Naive thymus-derived CD4-positive, alpha-beta T cell (primary cell): ENCODE measurements around the gene GATB. TPM values are rescaled to one million over a fixed set of nuclear protein-coding genes. Genes with fewer than 3 reads are reported as not detected.
A peak's percentile ranks its signal among the peaks of the same experiment; 100 is the strongest.

Source experiments
- ATAC-seq: fragments of 150-1000 bp; cut with Tn5 transposase; 2 replicates; pipeline ENCODE4 v1.10.0; 2021; ENCODE audit warnings: mild to moderate bottlenecking, moderate library complexity
- CTCF ChIA-PET: fragments of 350-600 bp; sonication (Branson Sonifier 250); formaldehyde crosslinking; loops from one replicate; lab custom pipeline; 2021; ENCODE audit warnings: antibody characterized with exemption; lab: Charles Lee
- POLR2A ChIA-PET: fragments of 350-600 bp; sonication (Branson Sonifier 250); formaldehyde crosslinking; loops from one replicate; lab custom pipeline; 2021; ENCODE audit warnings: antibody characterized with exemption, inconsistent platforms; lab: Charles Lee
- DNase-seq, 9 donors: peaks; one replicate each; pipeline versions ENCODE4 v3.0.0 to v3.0.0-alpha.2; 2020 to 2022; ENCODE audit warnings: mixed read lengths in 1 of 9
- H3K27ac ChIP-seq: one replicate; pipeline ENCODE4 v1.7.0; 2013; ENCODE audit warnings: mild to moderate bottlenecking, low read depth, low read length, moderate library complexity
- H3K27me3 ChIP-seq, 2 donors: one replicate each; pipeline ENCODE4 v1.7.0; 2013; ENCODE audit warnings: low read length in 2 of 2, mild to moderate bottlenecking in 2 of 2, moderate library complexity in 2 of 2; ENCODE audit not compliant: control insufficient read depth in 2 of 2, insufficient read depth in 2 of 2
- H3K36me3 ChIP-seq, 3 experiments: 1 replicate in 2 of 3; 2 replicates in 1 of 3; pipeline ENCODE4 v1.7.0; 2013; ENCODE audit warnings: low read length in 3 of 3, mild to moderate bottlenecking in 3 of 3, moderate library complexity in 1 of 3; ENCODE audit not compliant: insufficient read depth in 3 of 3, control insufficient read depth in 2 of 3
- H3K4me1 ChIP-seq, 2 donors: one replicate each; pipeline ENCODE4 v1.7.0; 2013; ENCODE audit warnings: low read length in 2 of 2, mild to moderate bottlenecking in 2 of 2, moderate library complexity in 1 of 2; ENCODE audit not compliant: control insufficient read depth in 2 of 2, insufficient read depth in 2 of 2
- H3K4me3 ChIP-seq: 2 replicates; pipeline ENCODE4 v1.7.0; 2013; ENCODE audit warnings: mild to moderate bottlenecking, low read length
- H3K9me3 ChIP-seq, 3 experiments: 1 replicate in 2 of 3; 2 replicates in 1 of 3; pipeline ENCODE4 v1.7.0; 2013; ENCODE audit warnings: low read length in 3 of 3; ENCODE audit not compliant: control insufficient read depth in 2 of 3
- H3K27ac Mint-ChIP-seq, 9 donors: one replicate each; pipeline ENCODE4 v1.8.0; 2020 to 2022; ENCODE audit warnings: mixed read lengths in 9 of 9, mild to moderate bottlenecking in 8 of 9, moderate library complexity in 5 of 9, inconsistent platforms in 2 of 9
- H3K27me3 Mint-ChIP-seq, 5 donors: one replicate each; pipeline ENCODE4 v1.8.0; 2021 to 2022; ENCODE audit warnings: mixed read lengths in 5 of 5, mild to moderate bottlenecking in 1 of 5
- H3K36me3 Mint-ChIP-seq, 5 donors: one replicate each; pipeline ENCODE4 v1.8.0; 2020 to 2022; ENCODE audit warnings: mixed read lengths in 5 of 5, mild to moderate bottlenecking in 3 of 5, inconsistent platforms in 1 of 5
- H3K4me1 Mint-ChIP-seq, 7 donors: one replicate each; pipeline ENCODE4 v1.8.0; 2020 to 2022; ENCODE audit warnings: mixed read lengths in 7 of 7, mild to moderate bottlenecking in 3 of 7, inconsistent platforms in 1 of 7
- H3K4me3 Mint-ChIP-seq, 10 donors: one replicate each; pipeline ENCODE4 v1.8.0; 2020 to 2022; ENCODE audit warnings: mild to moderate bottlenecking in 10 of 10, mixed read lengths in 10 of 10, moderate library complexity in 6 of 10, inconsistent platforms in 2 of 10
- H3K9me3 Mint-ChIP-seq, 11 donors: one replicate each; pipeline ENCODE4 v1.8.0; 2020 to 2022; ENCODE audit warnings: mixed read lengths in 11 of 11, mild to moderate bottlenecking in 4 of 11, inconsistent platforms in 1 of 11, moderate library complexity in 1 of 11
- intact Hi-C, 2 donors: fragments of 100-400 bp; cut with micrococcal nuclease; formaldehyde crosslinking; loops; one replicate each; pipeline ENCODE4 v1.15.1; 2023
- polyA plus RNA-seq, 2 donors: library from polyadenylated mRNA; unstranded; fragments of 300-500 nt; fragmentation: Illumina TruSeq; gene quantifications; one replicate each; pipeline ENCODE4 v1.2.3, GENCODE V29; 2021
- total RNA-seq, 6 experiments: library from RNA in 5 of 6; stranded (reverse) in 5 of 6; gene quantifications; 1 replicate in 5 of 6; 2 replicates in 1 of 6; pipeline ENCODE4 v1.2.3 and lab custom pipeline; 2021 to 2026

Gene GATB
- total and polyA plus RNA-seq, 7 experiments from 2014 or later, result 10.5 to 17.8 (median 14.2) TPM

DNA sequence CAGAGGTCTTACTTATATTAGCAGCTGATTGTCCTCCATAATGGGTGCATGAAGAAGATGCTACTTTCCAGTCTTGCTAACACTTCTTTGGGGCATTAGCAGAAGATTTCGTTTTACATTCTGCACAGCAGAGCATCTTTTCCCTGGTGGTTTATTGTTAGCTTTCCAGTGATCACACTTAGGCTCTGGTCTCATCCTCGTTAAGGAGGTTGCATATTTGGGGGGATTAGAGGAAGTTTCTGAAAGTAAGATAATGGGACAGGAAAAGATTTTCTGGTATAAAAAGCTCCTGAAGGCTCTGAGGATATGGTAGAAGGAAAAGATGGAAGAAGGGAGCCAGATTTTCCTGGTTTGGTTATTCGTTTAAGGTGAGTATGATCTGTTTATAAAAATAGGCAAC is 134.1 kb downstream of the GATB start:
- H3K9me3 Mint-ChIP-seq, result no peaks in the 10 kb centered on the region
- POLR2A ChIA-PET, result no interaction called here
- intact Hi-C loops, result no loop called here
- ATAC-seq (no peak), DNase-seq (no peak)
- no peaks in the 10 kb centered on the region for H3K4me1 Mint-ChIP-seq
- no peaks in the 10 kb centered on the region for H3K36me3 ChIP-seq
- H3K4me3 ChIP-seq, result no peak overlapping the region
- no peak overlapping the region for H3K4me3 Mint-ChIP-seq
- peaks cover 16 to 48% (median 30%) of the 10 kb centered on the region in 5 donors for H3K27me3 Mint-ChIP-seq
- H3K27ac Mint-ChIP-seq, result peak overlapping the region in 1 of 9 donors; percentile 38
- H3K27me3 ChIP-seq, result no peaks in the 10 kb centered on the region
- H3K9me3 ChIP-seq, result no peaks in the 10 kb centered on the region
- H3K4me1 ChIP-seq, result no peaks in the 10 kb centered on the region
- CTCF ChIA-PET, result no interaction called here
- no peak overlapping the region for H3K27ac ChIP-seq
- H3K36me3 Mint-ChIP-seq, result peaks cover 0 to 13% (median 0%) of the 10 kb centered on the region in 5 donors

- DNase-seq (no peak), ATAC-seq (no peak)
- H3K27ac ChIP-seq, result no peak overlapping the region
- no peaks in the 10 kb centered on the region for H3K9me3 Mint-ChIP-seq
- ChIA-PET CTCF (no interaction called here), POLR2A (no interaction called here)
- no peaks in the 10 kb centered on the region for H3K4me1 Mint-ChIP-seq
- no peaks in the 10 kb centered on the region for H3K27me3 ChIP-seq
- no peak overlapping the region for H3K4me3 Mint-ChIP-seq
- peaks cover 16 to 44% (median 30%) of the 10 kb centered on the region in 5 donors for H3K27me3 Mint-ChIP-seq
- intact Hi-C loops, result no loop called here
- H3K36me3 Mint-ChIP-seq, result peaks cover 0 to 13% (median 0%) of the 10 kb centered on the region in 5 donors
- no peaks in the 10 kb centered on the region for H3K36me3 ChIP-seq
- no peak overlapping the region for H3K27ac Mint-ChIP-seq
- no peak overlapping the region for H3K4me3 ChIP-seq
- no peaks in the 10 kb centered on the region for H3K4me1 ChIP-seq
- H3K9me3 ChIP-seq, result no peaks in the 10 kb centered on the region
These were observed 134.6 kb downstream of the GATB start for GRCh38 chr4:151626228-151626627.

GRCh38 chr4:151624626-151625565 is 135.9 kb downstream of the GATB start:
- H3K36me3 Mint-ChIP-seq, result peaks cover 0 to 7% (median 0%) of the 10 kb centered on the region in 5 donors
- POLR2A ChIA-PET, result no interaction called here
- DNase-seq (no peak), ATAC-seq (no peak)
- intact Hi-C loops, result no loop called here
- H3K27me3 ChIP-seq, result no peaks in the 10 kb centered on the region
- no peak overlapping the region for H3K4me3 ChIP-seq
- H3K4me1 Mint-ChIP-seq, result no peaks in the 10 kb centered on the region
- no peak overlapping the region for H3K27ac Mint-ChIP-seq
- no peaks in the 10 kb centered on the region for H3K9me3 Mint-ChIP-seq
- no peak overlapping the region for H3K27ac ChIP-seq
- H3K9me3 ChIP-seq, result no peaks in the 10 kb centered on the region
- H3K36me3 ChIP-seq, result no peaks in the 10 kb centered on the region
- H3K27me3 Mint-ChIP-seq, result peaks cover 16 to 36% (median 27%) of the 10 kb centered on the region in 5 donors
- H3K4me1 ChIP-seq, result no peaks in the 10 kb centered on the region
- H3K4me3 Mint-ChIP-seq, result no peak overlapping the region
- CTCF ChIA-PET, result no interaction called here
